SIG-M5 treated with dmso at 0.1 percent for 504 hours (cell line): ENCODE measurements around the gene PDSS1.

Experiments used
- DNase-seq: peaks from one replicate; lab custom pipeline; 2025; ENCODE audit not compliant: unreplicated experiment; lab: John Stamatoyannopoulos, UW

PDSS1 gene

GRCh38 chr10:26792758-26793495 lies 95.4 kb downstream of the PDSS1 start:
- no peak for DNase-seq
